ENCODE results near the gene CHRDL2. TPM values are rescaled to one million over a fixed set of nuclear protein-coding genes. Genes with fewer than 3 reads are reported as not detected.
A peak's percentile ranks its signal among the peaks of the same experiment; 100 is the strongest.
"Not testable (repeated sequence)": the region's sequence is repeated elsewhere in the genome, so short reads cannot be mapped to it uniquely, and the experiment has no call there.

The CHRDL2 gene
- total RNA-seq, 1 donor from 2014 or later: not detected

GRCh38 chr11:74755395-74755995 lies 24.3 kb upstream of the CHRDL2 start:
- peaks cover 4% of the 10 kb centered on the region for H3K9me3 Mint-ChIP-seq
- peaks cover 31% of the 10 kb centered on the region for H3K4me1 Mint-ChIP-seq
- no peak overlapping the region for H3K4me3 Mint-ChIP-seq
- ChIA-PET CTCF (interaction anchor here (2.1 kb wide), 1 partner anchor 15 kb away, joined by 11 read pairs; no protein-coding TSS in a partner anchor), POLR2A (no interaction called here)
- no peak overlapping the region for H3K27ac Mint-ChIP-seq
- no peak for TF ChIP-seq CTCF (IDR thresholded peaks at IDR 0.05)
- ATAC-seq (ENCODE audit: low read depth) (no peak), DNase-seq (no peak)
- H3K36me3 Mint-ChIP-seq (ENCODE audit: low read depth): no peaks in the 10 kb centered on the region
- H3K27me3 Mint-ChIP-seq: no peaks in the 10 kb centered on the region
- intact Hi-C loops (cut with micrococcal nuclease): no loop called here

- ATAC-seq (ENCODE audit: low read depth) (no peak), DNase-seq (no peak)
- POLR2A ChIA-PET: no interaction called here
- CTCF ChIA-PET: interaction anchor here (2.1 kb wide), 1 partner anchor 15 kb away, joined by 11 read pairs; no protein-coding TSS in a partner anchor
- TF ChIP-seq CTCF (IDR thresholded peaks at IDR 0.05): no peak
- H3K27ac Mint-ChIP-seq: no peak overlapping the region
- no peaks in the 10 kb centered on the region for H3K27me3 Mint-ChIP-seq
- H3K4me3 Mint-ChIP-seq: no peak overlapping the region
- no peaks in the 10 kb centered on the region for H3K36me3 Mint-ChIP-seq (ENCODE audit: low read depth)
- peaks cover 4% of the 10 kb centered on the region for H3K9me3 Mint-ChIP-seq
- intact Hi-C loops (cut with micrococcal nuclease): no loop called here
- peaks cover 37% of the 10 kb centered on the region for H3K4me1 Mint-ChIP-seq
Measured at GRCh38 chr11:74754507-74755252, 23.5 kb upstream of the CHRDL2 start.

- H3K9me3 Mint-ChIP-seq: no peaks in the 10 kb centered on the region
- intact Hi-C loops (cut with micrococcal nuclease): no loop called here
- H3K4me3 Mint-ChIP-seq: no peak overlapping the region
- ATAC-seq (ENCODE audit: low read depth): no peak
- no peak for DNase-seq
- no peaks in the 10 kb centered on the region for H3K27me3 Mint-ChIP-seq
- POLR2A ChIA-PET: no interaction called here
- no peak overlapping the region for H3K27ac Mint-ChIP-seq
- TF ChIP-seq CTCF (IDR thresholded peaks at IDR 0.05): no peak
- CTCF ChIA-PET: no interaction called here
- H3K36me3 Mint-ChIP-seq (ENCODE audit: low read depth): no peaks in the 10 kb centered on the region
- peaks cover 54% of the 10 kb centered on the region for H3K4me1 Mint-ChIP-seq
Measured at GRCh38 chr11:74751303-74751702, 20.1 kb upstream of the CHRDL2 start.

GRCh38 chr11:74750598-74750997 lies 19.4 kb upstream of the CHRDL2 start:
- H3K27me3 Mint-ChIP-seq; H3K36me3 Mint-ChIP-seq (ENCODE audit: low read depth); H3K27ac Mint-ChIP-seq; intact Hi-C loops (cut with micrococcal nuclease); DNase-seq; H3K9me3 Mint-ChIP-seq; ATAC-seq (ENCODE audit: low read depth); H3K4me3 Mint-ChIP-seq; CTCF ChIA-PET: not testable (repeated sequence)
- H3K4me1 Mint-ChIP-seq: peaks cover 50% of the 10 kb centered on the region
- POLR2A ChIA-PET: interaction anchor here (0.7 to 1.8 kb wide), 3 partner anchors 33 to 1367 kb away, joined by 3 to 7 read pairs (median 4); no protein-coding TSS in a partner anchor

GRCh38 chr11:74749965-74750296 lies 18.7 kb upstream of the CHRDL2 start:
- intact Hi-C loops (cut with micrococcal nuclease): loop anchor here (2.0 to 5.0 kb wide), 4 partner anchors 19 to 353 kb away; partner anchors contain the start of genes LIPT2, PGM2L1 and POLD3
- DNase-seq (no peak), ATAC-seq (ENCODE audit: low read depth) (no peak)
- Mint-ChIP-seq H3K27ac (peak overlapping the region; percentile 84), H3K4me3 (peak overlapping the region; percentile 90), H3K9me3 (no peaks in the 10 kb centered on the region), H3K4me1 (peaks cover 43% of the 10 kb centered on the region), H3K27me3 (no peaks in the 10 kb centered on the region), H3K36me3 (ENCODE audit: low read depth) (no peaks in the 10 kb centered on the region)
- ChIA-PET POLR2A (interaction anchor here (0.5 to 1.8 kb wide), 4 partner anchors 33 to 1457 kb away, joined by 3 to 7 read pairs (median 4); partner anchors contain the start of gene PGM2L1), CTCF (no interaction called here)
- TF ChIP-seq CTCF (IDR thresholded peaks at IDR 0.05): no peak
